ENCODE data around the gene VWF. TPM values are rescaled to one million over a fixed set of nuclear protein-coding genes. Genes with fewer than 3 reads are reported as not detected.

Gene VWF
- total and polyA plus RNA-seq, 10 of the 15 experiments (the other 5 are each of a cell fraction or from before 2014, with no cell fraction given): 0.08 to 0.23 TPM; not detected in 8

DNA sequence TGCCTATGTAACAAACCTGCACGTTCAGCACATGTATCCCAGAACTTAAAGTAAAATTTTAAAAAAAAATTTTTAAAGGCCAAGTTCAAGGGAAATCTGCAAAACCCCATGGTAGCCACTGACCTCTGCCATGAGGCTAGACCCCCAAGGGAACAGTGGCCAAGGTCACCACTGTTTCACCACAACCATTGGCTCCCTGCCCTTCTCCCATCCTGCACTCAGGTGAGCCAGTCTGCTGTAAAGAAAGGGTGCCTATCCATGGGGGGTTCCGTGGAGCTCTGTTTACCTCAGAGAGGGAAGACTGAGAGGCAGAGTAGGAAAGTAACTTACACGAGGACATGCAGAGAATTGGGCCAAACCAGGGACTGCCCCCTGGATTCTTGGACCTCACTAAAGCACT, 38.6 kb downstream of the VWF start:
- 6% methylated on average over 3 of the region's 3 CpGs for WGBS (ENCODE audit: insufficient coverage, insufficient replicate concordance, low lambda C conversion rate, missing lambda C conversion rate)
- SMC1A ChIA-PET (ENCODE audit: uncharacterized antibody, unreplicated experiment): no interaction called here
- Histone ChIP-seq H3K9ac (ENCODE audit: control insufficient read depth, insufficient read depth, low read length) (no peak overlapping the region), H3K79me2 (ENCODE audit: control insufficient read depth, insufficient read depth, low read length) (no peaks in the 10 kb centered on the region), H4K20me1 (ENCODE audit: control insufficient read depth, insufficient read depth) (no peaks in the 10 kb centered on the region), H3K36me3 (ENCODE audit: control insufficient read depth in 2 of 2, insufficient read depth in 2 of 2, low read length in 1 of 2) (no peaks in the 10 kb centered on the region), H3K4me3 (no peak overlapping the region), H3K27me3 (replicated peaks in 1 of 2; ENCODE audit: control insufficient read depth in 2 of 2, insufficient read depth in 2 of 2, low read length in 1 of 2) (peaks cover 3 to 6% of the 10 kb centered on the region in 2 experiments; a peak in 3 of 4 replicates), H3K9me3 (replicated peaks; ENCODE audit: control insufficient read depth, insufficient read depth, low read length) (no peaks in the 10 kb centered on the region), H2AFZ (ENCODE audit: control insufficient read depth, low read depth, low read length) (no peak overlapping the region), H3K27ac (ENCODE audit: control insufficient read depth, insufficient read depth) (no peak overlapping the region), H3K4me1 (ENCODE audit: control insufficient read depth, insufficient read depth, low read length) (no peaks in the 10 kb centered on the region), H3K4me2 (ENCODE audit: control insufficient read depth, insufficient read depth) (no peak overlapping the region)
- POLR2A ChIA-PET: no interaction called here
- no TSS peak for BruUV-seq (replicated peaks)
- no peak for TF ChIP-seq USF2 (IDR thresholded peaks at IDR 0.05; ENCODE audit: borderline replicate concordance, low read depth, low read length)
- RAD21 ChIA-PET (ENCODE audit: unreplicated experiment): no interaction called here
- no peak for FAIRE-seq
- DNase-seq (ENCODE audit: low read depth, low spot score): no peak
- ATAC-seq: no peak
- CTCF ChIA-PET: no interaction called here
- in situ Hi-C loops (cut with MboI) (no loop called here), intact Hi-C loops (cut with micrococcal nuclease; ENCODE audit: unreplicated experiment) (no loop called here)

DNA sequence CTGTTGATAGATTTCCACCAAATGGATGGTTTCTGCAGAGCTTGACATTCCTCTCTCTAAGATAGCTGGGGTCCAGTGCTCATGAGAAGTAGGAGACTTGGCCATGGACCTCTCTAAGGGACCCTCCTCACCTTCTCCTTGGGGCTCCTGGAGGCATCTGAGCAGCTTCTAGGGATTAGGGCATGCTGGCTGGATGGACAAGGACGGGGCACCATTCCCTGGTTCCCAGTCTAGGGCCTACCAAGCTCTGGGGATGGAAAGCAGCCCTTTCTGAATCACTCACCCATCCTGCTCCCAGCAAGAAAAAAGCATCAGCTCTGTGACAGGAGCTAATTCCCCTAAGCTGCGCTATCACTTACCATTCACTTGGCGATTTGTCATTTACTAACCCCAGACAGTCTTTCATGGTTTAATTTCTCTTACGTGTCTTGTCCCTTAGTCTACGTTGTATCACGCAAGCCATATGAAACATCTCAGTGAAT, 39.5 kb downstream of the VWF start:
- peaks cover 3 to 8% of the 10 kb centered on the region in 2 experiments; a peak in 2 of 4 replicates for H3K27me3 ChIP-seq (replicated peaks in 1 of 2; ENCODE audit: control insufficient read depth in 2 of 2, insufficient read depth in 2 of 2, low read length in 1 of 2)
- no peak overlapping the region for H3K9ac ChIP-seq (ENCODE audit: control insufficient read depth, insufficient read depth, low read length)
- H3K27ac ChIP-seq (ENCODE audit: control insufficient read depth, insufficient read depth): no peak overlapping the region
- in situ Hi-C loops (cut with MboI): no loop called here
- H3K4me3 ChIP-seq: no peak overlapping the region
- DNase-seq (ENCODE audit: low read depth, low spot score) (no peak), ATAC-seq (no peak), FAIRE-seq (no peak)
- SMC1A ChIA-PET (ENCODE audit: uncharacterized antibody, unreplicated experiment): no interaction called here
- H3K4me1 ChIP-seq (ENCODE audit: control insufficient read depth, insufficient read depth, low read length): no peaks in the 10 kb centered on the region
- H3K79me2 ChIP-seq (ENCODE audit: control insufficient read depth, insufficient read depth, low read length): no peaks in the 10 kb centered on the region
- WGBS (ENCODE audit: insufficient coverage, insufficient replicate concordance, low lambda C conversion rate, missing lambda C conversion rate): 65% methylated on average over 6 of the region's 6 CpGs
- no TSS peak for BruUV-seq (replicated peaks)
- RAD21 ChIA-PET (ENCODE audit: unreplicated experiment): interaction anchor here (1.0 kb wide), 1 partner anchor 108 kb away, joined by 3 read pairs; no protein-coding TSS in a partner anchor
- POLR2A ChIA-PET: no interaction called here
- intact Hi-C loops (cut with micrococcal nuclease; ENCODE audit: unreplicated experiment): no loop called here
- no peak overlapping the region for H2AFZ ChIP-seq (ENCODE audit: control insufficient read depth, low read depth, low read length)
- TF ChIP-seq, protein P1, sequence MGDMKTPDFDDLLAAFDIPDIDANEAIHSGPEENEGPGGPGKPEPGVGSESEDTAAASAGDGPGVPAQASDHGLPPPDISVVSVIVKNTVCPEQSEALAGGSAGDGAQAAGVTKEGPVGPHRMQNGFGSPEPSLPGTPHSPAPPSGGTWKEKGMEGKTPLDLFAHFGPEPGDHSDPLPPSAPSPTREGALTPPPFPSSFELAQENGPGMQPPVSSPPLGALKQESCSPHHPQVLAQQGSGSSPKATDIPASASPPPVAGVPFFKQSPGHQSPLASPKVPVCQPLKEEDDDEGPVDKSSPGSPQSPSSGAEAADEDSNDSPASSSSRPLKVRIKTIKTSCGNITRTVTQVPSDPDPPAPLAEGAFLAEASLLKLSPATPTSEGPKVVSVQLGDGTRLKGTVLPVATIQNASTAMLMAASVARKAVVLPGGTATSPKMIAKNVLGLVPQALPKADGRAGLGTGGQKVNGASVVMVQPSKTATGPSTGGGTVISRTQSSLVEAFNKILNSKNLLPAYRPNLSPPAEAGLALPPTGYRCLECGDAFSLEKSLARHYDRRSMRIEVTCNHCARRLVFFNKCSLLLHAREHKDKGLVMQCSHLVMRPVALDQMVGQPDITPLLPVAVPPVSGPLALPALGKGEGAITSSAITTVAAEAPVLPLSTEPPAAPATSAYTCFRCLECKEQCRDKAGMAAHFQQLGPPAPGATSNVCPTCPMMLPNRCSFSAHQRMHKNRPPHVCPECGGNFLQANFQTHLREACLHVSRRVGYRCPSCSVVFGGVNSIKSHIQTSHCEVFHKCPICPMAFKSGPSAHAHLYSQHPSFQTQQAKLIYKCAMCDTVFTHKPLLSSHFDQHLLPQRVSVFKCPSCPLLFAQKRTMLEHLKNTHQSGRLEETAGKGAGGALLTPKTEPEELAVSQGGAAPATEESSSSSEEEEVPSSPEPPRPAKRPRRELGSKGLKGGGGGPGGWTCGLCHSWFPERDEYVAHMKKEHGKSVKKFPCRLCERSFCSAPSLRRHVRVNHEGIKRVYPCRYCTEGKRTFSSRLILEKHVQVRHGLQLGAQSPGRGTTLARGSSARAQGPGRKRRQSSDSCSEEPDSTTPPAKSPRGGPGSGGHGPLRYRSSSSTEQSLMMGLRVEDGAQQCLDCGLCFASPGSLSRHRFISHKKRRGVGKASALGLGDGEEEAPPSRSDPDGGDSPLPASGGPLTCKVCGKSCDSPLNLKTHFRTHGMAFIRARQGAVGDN (IDR thresholded peaks at IDR 0.05): no peak
- no peak for TF ChIP-seq CEBPB (IDR thresholded peaks at IDR 0.05; ENCODE audit: borderline replicate concordance in 1 of 2, low read depth in 2 of 2, low read length in 2 of 2)
- TF ChIP-seq, protein P2, sequence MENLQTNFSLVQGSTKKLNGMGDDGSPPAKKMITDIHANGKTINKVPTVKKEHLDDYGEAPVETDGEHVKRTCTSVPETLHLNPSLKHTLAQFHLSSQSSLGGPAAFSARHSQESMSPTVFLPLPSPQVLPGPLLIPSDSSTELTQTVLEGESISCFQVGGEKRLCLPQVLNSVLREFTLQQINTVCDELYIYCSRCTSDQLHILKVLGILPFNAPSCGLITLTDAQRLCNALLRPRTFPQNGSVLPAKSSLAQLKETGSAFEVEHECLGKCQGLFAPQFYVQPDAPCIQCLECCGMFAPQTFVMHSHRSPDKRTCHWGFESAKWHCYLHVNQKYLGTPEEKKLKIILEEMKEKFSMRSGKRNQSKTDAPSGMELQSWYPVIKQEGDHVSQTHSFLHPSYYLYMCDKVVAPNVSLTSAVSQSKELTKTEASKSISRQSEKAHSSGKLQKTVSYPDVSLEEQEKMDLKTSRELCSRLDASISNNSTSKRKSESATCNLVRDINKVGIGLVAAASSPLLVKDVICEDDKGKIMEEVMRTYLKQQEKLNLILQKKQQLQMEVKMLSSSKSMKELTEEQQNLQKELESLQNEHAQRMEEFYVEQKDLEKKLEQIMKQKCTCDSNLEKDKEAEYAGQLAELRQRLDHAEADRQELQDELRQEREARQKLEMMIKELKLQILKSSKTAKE (IDR thresholded peaks at IDR 0.05; ENCODE audit: low read depth, poor library complexity, severe bottlenecking): no peak
- no peak for TF ChIP-seq RAD21 (IDR thresholded peaks at IDR 0.05; ENCODE audit: insufficient read depth, low read depth, low read length)
- no peak for TF ChIP-seq BCL3 (IDR thresholded peaks at IDR 0.05; ENCODE audit: borderline replicate concordance, insufficient read depth, low read depth, low read length, poor library complexity, severe bottlenecking)
- no peak overlapping the region for H3K4me2 ChIP-seq (ENCODE audit: control insufficient read depth, insufficient read depth)
- no peaks in the 10 kb centered on the region for H3K36me3 ChIP-seq (ENCODE audit: control insufficient read depth in 2 of 2, insufficient read depth in 2 of 2, low read length in 1 of 2)
- no peaks in the 10 kb centered on the region for H4K20me1 ChIP-seq (ENCODE audit: control insufficient read depth, insufficient read depth)
- CTCF ChIA-PET: no interaction called here
- no peaks in the 10 kb centered on the region for H3K9me3 ChIP-seq (replicated peaks; ENCODE audit: control insufficient read depth, insufficient read depth, low read length)
